ENCODE data around the gene FNDC5. TPM values are rescaled to one million over a fixed set of nuclear protein-coding genes. Genes with fewer than 3 reads are reported as not detected.

The FNDC5 gene
- total RNA-seq, 1 experiment from 2014 or later, result 2.6 TPM

- intact Hi-C loops (cut with micrococcal nuclease; ENCODE audit: unreplicated experiment), result no loop called here
- Histone ChIP-seq H3K4me3 (ENCODE audit: low read depth in 2 of 2, low read length in 2 of 2) (no peak overlapping the region), H3K4me1 (ENCODE audit: control insufficient read depth, insufficient read depth, low read length) (peaks cover 5% of the 10 kb centered on the region; the same call in 1 of the 2 replicates), H3K27me3 (ENCODE audit: control insufficient read depth, insufficient read depth, low read length) (no peaks in the 10 kb centered on the region), H3K36me3 (ENCODE audit: control insufficient read depth, insufficient read depth, low read length) (no peaks in the 10 kb centered on the region; the same call in 1 of the 2 replicates), H3K9me3 (ENCODE audit: control insufficient read depth, insufficient read depth, low read depth, low read length) (no peaks in the 10 kb centered on the region), H3K27ac (ENCODE audit: low read length) (no peak overlapping the region)
- CTCF ChIA-PET, result no interaction called here
- no peak for ATAC-seq
- in situ Hi-C loops (cut with HindIII; ENCODE audit: low pct_unique_long_range_greater_than_20kb, low sequenced_read_pairs), result no loop called here
- POLR2A ChIA-PET, result no interaction called here
- no peak for DNase-seq (ENCODE audit: low read depth, low spot score)
- no TSS peak for BruUV-seq (replicated peaks)
- TF ChIP-seq, protein P1, sequence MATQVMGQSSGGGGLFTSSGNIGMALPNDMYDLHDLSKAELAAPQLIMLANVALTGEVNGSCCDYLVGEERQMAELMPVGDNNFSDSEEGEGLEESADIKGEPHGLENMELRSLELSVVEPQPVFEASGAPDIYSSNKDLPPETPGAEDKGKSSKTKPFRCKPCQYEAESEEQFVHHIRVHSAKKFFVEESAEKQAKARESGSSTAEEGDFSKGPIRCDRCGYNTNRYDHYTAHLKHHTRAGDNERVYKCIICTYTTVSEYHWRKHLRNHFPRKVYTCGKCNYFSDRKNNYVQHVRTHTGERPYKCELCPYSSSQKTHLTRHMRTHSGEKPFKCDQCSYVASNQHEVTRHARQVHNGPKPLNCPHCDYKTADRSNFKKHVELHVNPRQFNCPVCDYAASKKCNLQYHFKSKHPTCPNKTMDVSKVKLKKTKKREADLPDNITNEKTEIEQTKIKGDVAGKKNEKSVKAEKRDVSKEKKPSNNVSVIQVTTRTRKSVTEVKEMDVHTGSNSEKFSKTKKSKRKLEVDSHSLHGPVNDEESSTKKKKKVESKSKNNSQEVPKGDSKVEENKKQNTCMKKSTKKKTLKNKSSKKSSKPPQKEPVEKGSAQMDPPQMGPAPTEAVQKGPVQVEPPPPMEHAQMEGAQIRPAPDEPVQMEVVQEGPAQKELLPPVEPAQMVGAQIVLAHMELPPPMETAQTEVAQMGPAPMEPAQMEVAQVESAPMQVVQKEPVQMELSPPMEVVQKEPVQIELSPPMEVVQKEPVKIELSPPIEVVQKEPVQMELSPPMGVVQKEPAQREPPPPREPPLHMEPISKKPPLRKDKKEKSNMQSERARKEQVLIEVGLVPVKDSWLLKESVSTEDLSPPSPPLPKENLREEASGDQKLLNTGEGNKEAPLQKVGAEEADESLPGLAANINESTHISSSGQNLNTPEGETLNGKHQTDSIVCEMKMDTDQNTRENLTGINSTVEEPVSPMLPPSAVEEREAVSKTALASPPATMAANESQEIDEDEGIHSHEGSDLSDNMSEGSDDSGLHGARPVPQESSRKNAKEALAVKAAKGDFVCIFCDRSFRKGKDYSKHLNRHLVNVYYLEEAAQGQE (IDR thresholded peaks at IDR 0.05; ENCODE audit: insufficient read depth in 1 of 2, low read depth in 2 of 2, low read length in 1 of 2), result no peak
- TF ChIP-seq, protein P2, sequence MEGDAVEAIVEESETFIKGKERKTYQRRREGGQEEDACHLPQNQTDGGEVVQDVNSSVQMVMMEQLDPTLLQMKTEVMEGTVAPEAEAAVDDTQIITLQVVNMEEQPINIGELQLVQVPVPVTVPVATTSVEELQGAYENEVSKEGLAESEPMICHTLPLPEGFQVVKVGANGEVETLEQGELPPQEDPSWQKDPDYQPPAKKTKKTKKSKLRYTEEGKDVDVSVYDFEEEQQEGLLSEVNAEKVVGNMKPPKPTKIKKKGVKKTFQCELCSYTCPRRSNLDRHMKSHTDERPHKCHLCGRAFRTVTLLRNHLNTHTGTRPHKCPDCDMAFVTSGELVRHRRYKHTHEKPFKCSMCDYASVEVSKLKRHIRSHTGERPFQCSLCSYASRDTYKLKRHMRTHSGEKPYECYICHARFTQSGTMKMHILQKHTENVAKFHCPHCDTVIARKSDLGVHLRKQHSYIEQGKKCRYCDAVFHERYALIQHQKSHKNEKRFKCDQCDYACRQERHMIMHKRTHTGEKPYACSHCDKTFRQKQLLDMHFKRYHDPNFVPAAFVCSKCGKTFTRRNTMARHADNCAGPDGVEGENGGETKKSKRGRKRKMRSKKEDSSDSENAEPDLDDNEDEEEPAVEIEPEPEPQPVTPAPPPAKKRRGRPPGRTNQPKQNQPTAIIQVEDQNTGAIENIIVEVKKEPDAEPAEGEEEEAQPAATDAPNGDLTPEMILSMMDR (IDR thresholded peaks at IDR 0.05), result no peak
- TF ChIP-seq SIN3A (IDR thresholded peaks at IDR 0.05; ENCODE audit: borderline replicate concordance, insufficient read depth, low read depth, low read length) (no peak), TCF7L2 (IDR thresholded peaks at IDR 0.05; ENCODE audit: low read depth, low read length) (no peak), POLR2AphosphoS5 (IDR thresholded peaks at IDR 0.05; ENCODE audit: low read depth, low read length) (no peak)
Measured at GRCh38 chr1:32898958-32899357, 28.2 kb upstream of the FNDC5 start.

- H3K4me1 ChIP-seq (ENCODE audit: control insufficient read depth, insufficient read depth, low read length), result peaks cover 9% of the 10 kb centered on the region; the same call in 1 of the 2 replicates
- intact Hi-C loops (cut with micrococcal nuclease; ENCODE audit: unreplicated experiment), result no loop called here
- ChIA-PET POLR2A (no interaction called here), CTCF (no interaction called here)
- no peak overlapping the region for H3K4me3 ChIP-seq (ENCODE audit: low read depth in 2 of 2, low read length in 2 of 2)
- in situ Hi-C loops (cut with HindIII; ENCODE audit: low pct_unique_long_range_greater_than_20kb, low sequenced_read_pairs), result no loop called here
- H3K9me3 ChIP-seq (ENCODE audit: control insufficient read depth, insufficient read depth, low read depth, low read length), result no peaks in the 10 kb centered on the region
- TF ChIP-seq, protein P2 (IDR thresholded peaks at IDR 0.05), result no peak
- TF ChIP-seq POLR2AphosphoS5 (IDR thresholded peaks at IDR 0.05; ENCODE audit: low read depth, low read length) (no peak), TCF7L2 (IDR thresholded peaks at IDR 0.05; ENCODE audit: low read depth, low read length) (no peak), SIN3A (IDR thresholded peaks at IDR 0.05; ENCODE audit: borderline replicate concordance, insufficient read depth, low read depth, low read length) (no peak)
- TF ChIP-seq, protein P1 (IDR thresholded peaks at IDR 0.05; ENCODE audit: insufficient read depth in 1 of 2, low read depth in 2 of 2, low read length in 1 of 2), result no peak
- no peaks in the 10 kb centered on the region for H3K27me3 ChIP-seq (ENCODE audit: control insufficient read depth, insufficient read depth, low read length)
- ATAC-seq (no peak), DNase-seq (ENCODE audit: low read depth, low spot score) (no peak)
- H3K36me3 ChIP-seq (ENCODE audit: control insufficient read depth, insufficient read depth, low read length), result no peaks in the 10 kb centered on the region; the same call in 1 of the 2 replicates
- BruUV-seq (replicated peaks), result no TSS peak
- H3K27ac ChIP-seq (ENCODE audit: low read length), result no peak overlapping the region
Measured at GRCh38 chr1:32898056-32898455, 27.3 kb upstream of the FNDC5 start.

Measured in Panc1 (cell line).